NCI-H345 (cell line): ENCODE measurements around the gene PRKAG2.

Source experiments
- DNase-seq: peaks from one replicate; lab custom pipeline; 2025; lab: John Stamatoyannopoulos, UW

Gene PRKAG2

GRCh38 chr7:151710646-151711434 is 166.1 kb downstream of the PRKAG2 start:
- DNase-seq, result no peak

GRCh38 chr7:151710121-151710640 is 166.7 kb downstream of the PRKAG2 start:
- DNase-seq, result no peak

- no peak for DNase-seq
Observed at GRCh38 chr7:151709141-151710038, 167.5 kb downstream of the PRKAG2 start.

GRCh38 chr7:151708610-151709009 is 168.3 kb downstream of the PRKAG2 start:
- DNase-seq, result no peak

GRCh38 chr7:151707757-151708156 is 169.2 kb downstream of the PRKAG2 start:
- no peak for DNase-seq

GRCh38 chr7:151707105-151707469 is 169.8 kb downstream of the PRKAG2 start:
- no peak for DNase-seq

- DNase-seq, result no peak
Observed at GRCh38 chr7:151706277-151707104, 170.4 kb downstream of the PRKAG2 start.

GRCh38 chr7:151705636-151706276 is 171.2 kb downstream of the PRKAG2 start:
- no peak for DNase-seq

GRCh38 chr7:151704960-151705635 is 171.8 kb downstream of the PRKAG2 start:
- DNase-seq, result no peak

- no peak for DNase-seq
Observed at GRCh38 chr7:151704299-151704959, 172.5 kb downstream of the PRKAG2 start.

- DNase-seq, result no peak
Observed at GRCh38 chr7:151702961-151703360, 174.0 kb downstream of the PRKAG2 start.

- DNase-seq, result no peak
Observed at GRCh38 chr7:151700586-151701165, 176.2 kb downstream of the PRKAG2 start.

- no peak for DNase-seq
Observed at GRCh38 chr7:151699928-151700319, 177.0 kb downstream of the PRKAG2 start.

GRCh38 chr7:151699147-151699927 is 177.6 kb downstream of the PRKAG2 start:
- no peak for DNase-seq

- DNase-seq, result no peak
Observed at GRCh38 chr7:151697942-151698341, 179.0 kb downstream of the PRKAG2 start.

GRCh38 chr7:151697515-151697895 is 179.4 kb downstream of the PRKAG2 start:
- DNase-seq, result no peak

GRCh38 chr7:151696721-151697514 is 180.0 kb downstream of the PRKAG2 start:
- peak; percentile 93 for DNase-seq

- DNase-seq, result peak; percentile 47
Observed at GRCh38 chr7:151695951-151696541, 180.9 kb downstream of the PRKAG2 start.
